Upper lobe of left lung (tissue), 4 donors: ENCODE measurements around the gene AK9.

Experiments used
- CTCF ChIP-seq, 6 experiments: fragments of 450-650 bp in 4 of 6; fragments of 200-600 bp in 2 of 6; sonication (generic) in 2 of 6; IDR thresholded peaks; one replicate each; pipeline ENCODE4 v1.5.1; 2016 to 2019; ENCODE audit warnings: antibody characterized with exemption in 6 of 6
- POLR2A ChIP-seq, 4 donors: fragments of 450-650 bp; IDR thresholded peaks; one replicate each; pipeline ENCODE4 v1.5.1; 2016 to 2017; ENCODE audit warnings: antibody characterized with exemption in 4 of 4, mild to moderate bottlenecking in 2 of 4
- POLR2AphosphoS5 ChIP-seq, 2 donors: sonication (generic); formaldehyde crosslinking; IDR thresholded peaks; one replicate each; pipeline ENCODE4 v1.5.1; 2017; ENCODE audit warnings: antibody characterized with exemption in 2 of 2

GRCh38 chr6:109705258-109705657 lies 14.3 kb upstream of the AK9 start:
- TF ChIP-seq POLR2AphosphoS5 (IDR thresholded peaks at IDR 0.05) = no peak
- peak; percentile 85 to 97 (median 94) for TF ChIP-seq CTCF (IDR thresholded peaks at IDR 0.05)
- no peak for TF ChIP-seq POLR2A (IDR thresholded peaks at IDR 0.05)
